GM23248 (cell line): ENCODE data around the gene TPM2.

Source experiments
- EZH2 ChIP-seq: fragments of 200-600 bp; sonication (generic); IDR thresholded peaks from 2 replicates; pipeline ENCODE4 v1.6.1; 2018; ENCODE audit warnings: antibody characterized with exemption, mild to moderate bottlenecking; ENCODE audit not compliant: insufficient read depth, poor library complexity, severe bottlenecking
- EZH2phosphoT487 ChIP-seq: fragments of 200-600 bp; sonication (generic); IDR thresholded peaks from 2 replicates; pipeline ENCODE4 v1.6.1; 2018; ENCODE audit warnings: antibody characterized with exemption, moderate library complexity, mild to moderate bottlenecking, low read depth; ENCODE audit not compliant: insufficient read depth

GRCh38 chr9:35660966-35661415 lies 28.7 kb downstream of the TPM2 start:
- TF ChIP-seq EZH2phosphoT487 (no peak), EZH2 (no peak)
